SU-DHL-6 (cell line): Measurements from ENCODE around the gene CTBS.
A peak's percentile ranks its signal among the peaks of the same experiment; 100 is the strongest.
"Not testable (repeated sequence)": the region's sequence is repeated elsewhere in the genome, so short reads cannot be mapped to it uniquely, and the experiment has no call there.

Experiments used
- H2AFZ ChIP-seq: fragments of 200-600 bp; sonication (generic); 2 replicates; pipeline ENCODE4 v1.6.1; 2014; ENCODE audit warnings: low read depth, mild to moderate bottlenecking, moderate library complexity, mixed read lengths, antibody characterized with exemption, low read length; ENCODE audit not compliant: severe bottlenecking
- H3F3A ChIP-seq: fragments of 200-600 bp; shearing (Covaris generic); 2 replicates; pipeline ENCODE4 v1.6.0; 2016; ENCODE audit warnings: antibody characterized with exemption, mild to moderate bottlenecking; ENCODE audit not compliant: insufficient read depth
- H3K27ac ChIP-seq: fragments of 200-600 bp; sonication (generic); 2 replicates; pipeline ENCODE4 v1.5.1; 2016; ENCODE audit warnings: low read depth, mild to moderate bottlenecking, low read length, moderate library complexity, mixed read lengths
- H3K27me3 ChIP-seq: fragments of 200-600 bp; sonication (generic), shearing (Covaris generic); 2 replicates; pipeline ENCODE4 v1.6.0; 2014; ENCODE audit warnings: mild to moderate bottlenecking, low read length
- H3K36me3 ChIP-seq: fragments of 200-600 bp; sonication (generic); 2 replicates; pipeline ENCODE4 v1.6.1; 2014; ENCODE audit warnings: mild to moderate bottlenecking, low read length, mixed read lengths
- H3K4me2 ChIP-seq: fragments of 300-600, 200-600 bp; shearing (Covaris generic), sonication (generic); 2 replicates; pipeline ENCODE4 v1.6.0; 2014; ENCODE audit warnings: low read length, low read depth, mild to moderate bottlenecking; ENCODE audit not compliant: poor library complexity, severe bottlenecking
- H3K4me3 ChIP-seq: fragments of 200-600 bp; sonication (generic); 2 replicates; pipeline ENCODE4 v1.5.1; 2014; ENCODE audit warnings: antibody characterized with exemption, low read length, mild to moderate bottlenecking, mixed read lengths; ENCODE audit not compliant: insufficient read depth, poor library complexity, severe bottlenecking
- H3K79me2 ChIP-seq: fragments of 200-600 bp; sonication (generic); 2 replicates; pipeline ENCODE4 v1.6.1; 2014; ENCODE audit warnings: mild to moderate bottlenecking, low read length, moderate library complexity; ENCODE audit not compliant: insufficient read depth
- H3K9ac ChIP-seq: fragments of 200-600 bp; sonication (generic); 2 replicates; pipeline ENCODE4 v1.7.0; 2014; ENCODE audit warnings: mild to moderate bottlenecking, low read length
- H3K9me2 ChIP-seq: fragments of 200-600 bp; sonication (generic); replicated peaks from 2 replicates; pipeline ENCODE4 v1.6.1; 2014; ENCODE audit warnings: low read length; ENCODE audit not compliant: insufficient read depth
- H3K9me3 ChIP-seq: fragments of 200-600 bp; sonication (generic); 2 replicates; pipeline ENCODE4 v1.6.1; 2014; ENCODE audit warnings: low read length, mixed read lengths; ENCODE audit not compliant: insufficient read depth
- H4K20me1 ChIP-seq: fragments of 200-600 bp; sonication (generic); 2 replicates; pipeline ENCODE4 v1.6.1; 2014; ENCODE audit warnings: low read depth, mild to moderate bottlenecking, antibody characterized with exemption, low read length, moderate library complexity, mixed read lengths
- CTCF ChIP-seq: fragments of 200-600 bp; sonication (generic); IDR thresholded peaks from one replicate; pipeline ENCODE4 v1.5.1; 2017; ENCODE audit warnings: antibody characterized with exemption, mild to moderate bottlenecking, low read length, moderate library complexity; ENCODE audit not compliant: insufficient read depth, poor library complexity, severe bottlenecking
- EZH2phosphoT487 ChIP-seq: fragments of 200-600 bp; sonication (generic), shearing (Covaris generic); conservative IDR thresholded peaks from 2 replicates; pipeline ENCODE4 v1.6.1; 2018; ENCODE audit warnings: mild to moderate bottlenecking, antibody characterized with exemption, low read length, moderate library complexity, mixed read lengths

The CTBS gene

GRCh38 chr1:84509029-84509428 lies 65.2 kb downstream of the CTBS start:
- Histone ChIP-seq H3K36me3 (0 out of 2 replicates have a peak, but pooled peaks cover 3% of the 10 kb centered on the region), H3K9me3 (no peaks in the 10 kb centered on the region), H3K9ac (no peak overlapping the region), H3F3A (peaks cover 5% of the 10 kb centered on the region; the same call in 1 of the 2 replicates), H3K4me2 (no peak overlapping the region), H3K27ac (no peak overlapping the region), H4K20me1 (peaks cover 4% of the 10 kb centered on the region; the same call in 1 of the 2 replicates), H2AFZ (no peak overlapping the region), H3K4me3 (no peak overlapping the region), H3K27me3 (no peaks in the 10 kb centered on the region), H3K79me2 (peaks cover 16% of the 10 kb centered on the region), H3K9me2 (no peaks in the 10 kb centered on the region)
- TF ChIP-seq CTCF (no peak), EZH2phosphoT487 (no peak)

GRCh38 chr1:84508510-84508909 lies 65.7 kb downstream of the CTBS start:
- H3K9ac ChIP-seq, result no peak overlapping the region
- H3K27ac ChIP-seq, result no peak overlapping the region
- no peaks in the 10 kb centered on the region for H3K9me3 ChIP-seq
- no peak overlapping the region for H2AFZ ChIP-seq
- H4K20me1 ChIP-seq, result peaks cover 4% of the 10 kb centered on the region; the same call in 1 of the 2 replicates
- no peak overlapping the region for H3K4me2 ChIP-seq
- no peaks in the 10 kb centered on the region for H3K27me3 ChIP-seq
- H3F3A ChIP-seq, result peaks cover 5% of the 10 kb centered on the region; the same call in 1 of the 2 replicates
- H3K4me3 ChIP-seq, result no peak overlapping the region
- TF ChIP-seq CTCF (no peak), EZH2phosphoT487 (no peak)
- 0 out of 2 replicates have a peak, but pooled peaks cover 3% of the 10 kb centered on the region for H3K36me3 ChIP-seq
- H3K9me2 ChIP-seq, result no peaks in the 10 kb centered on the region
- H3K79me2 ChIP-seq, result peaks cover 21% of the 10 kb centered on the region

DNA sequence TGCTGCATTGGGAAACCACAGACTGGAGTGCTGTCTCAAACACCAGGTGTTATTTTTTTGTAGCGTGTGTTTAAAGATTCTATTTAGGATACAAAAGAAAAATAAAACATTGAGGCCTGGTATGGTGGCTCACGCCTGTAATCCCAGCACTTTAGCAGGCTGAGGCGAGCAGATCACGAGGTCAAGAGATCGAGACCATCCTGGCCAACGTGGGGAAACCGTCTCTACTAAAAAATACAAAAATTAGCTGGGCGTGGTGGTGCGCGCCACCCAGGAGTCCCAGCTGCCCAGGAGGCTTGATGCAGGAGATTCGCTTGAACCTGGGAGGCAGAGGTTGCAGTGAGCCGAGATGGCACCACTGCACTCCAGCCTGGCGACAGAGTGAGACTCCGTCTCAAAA lies 66.4 kb downstream of the CTBS start:
- H3F3A ChIP-seq, H3K27ac ChIP-seq, H3K9me3 ChIP-seq, H3K9me2 ChIP-seq, H3K36me3 ChIP-seq, H3K9ac ChIP-seq, H3K4me3 ChIP-seq, H2AFZ ChIP-seq, H4K20me1 ChIP-seq, H3K27me3 ChIP-seq: not testable (repeated sequence)
- peak overlapping the region; percentile 82 for H3K4me2 ChIP-seq
- H3K79me2 ChIP-seq, result peaks cover 28% of the 10 kb centered on the region

GRCh38 chr1:84506729-84507453 lies 67.3 kb downstream of the CTBS start:
- Histone ChIP-seq H3K36me3 (0 out of 2 replicates have a peak, but pooled peaks cover 3% of the 10 kb centered on the region), H3K9me3 (no peaks in the 10 kb centered on the region), H4K20me1 (peaks cover 8% of the 10 kb centered on the region; the same call in 1 of the 2 replicates), H3K9me2 (no peaks in the 10 kb centered on the region), H3K4me3 (peak overlapping the region; percentile 85), H2AFZ (peak overlapping the region; percentile 88), H3F3A (peaks cover 5% of the 10 kb centered on the region; the same call in 1 of the 2 replicates), H3K27me3 (no peaks in the 10 kb centered on the region), H3K4me2 (peak overlapping the region; percentile 82), H3K79me2 (peaks cover 38% of the 10 kb centered on the region), H3K27ac (peak overlapping the region; percentile 79), H3K9ac (peak overlapping the region; percentile 69)
- TF ChIP-seq CTCF, result no peak
- no peak for TF ChIP-seq EZH2phosphoT487
